H1 (cell line): ENCODE measurements around the gene SLC24A5. TPM values are rescaled to one million over a fixed set of nuclear protein-coding genes. Genes with fewer than 3 reads are reported as not detected.

Source experiments
- CTCF ChIA-PET: fragments of 300-600 bp; sonication (Branson Sonifier 250); formaldehyde crosslinking; loops from one replicate; lab custom pipeline; 2021; ENCODE audit not compliant: partially characterized antibody; lab: Charles Lee
- POLR2A ChIA-PET: fragments of 300-600 bp; sonication (Branson Sonifier 250); formaldehyde crosslinking; loops from one replicate; lab custom pipeline; 2021; ENCODE audit warnings: inconsistent platforms; ENCODE audit not compliant: partially characterized antibody; lab: Charles Lee
- DNase-seq, 2 experiments: peaks; one replicate each; pipeline versions ENCODE4 v3.0.0 to v3.0.0-alpha.2; 2010 to 2022; ENCODE audit warnings: low spot score in 2 of 2, low read depth in 1 of 2, mixed read lengths in 1 of 2
- FAIRE-seq: peaks from 2 replicates; lab custom pipeline; 2011; peaks lifted over from hg19 to GRCh38; lab: Jason Lieb, UNC
- H2AFZ ChIP-seq: 2 replicates; pipeline ENCODE4 v1.8.1; 2012; ENCODE audit warnings: low read length, inconsistent platforms
- H2AK5ac ChIP-seq: 2 replicates; pipeline ENCODE4 v1.6.1; 2013; ENCODE audit warnings: low read depth, low read length
- H2BK120ac ChIP-seq: replicated peaks from 2 replicates; pipeline ENCODE3; 2013; ENCODE audit warnings: low read depth, low read length, inconsistent platforms
- H2BK12ac ChIP-seq: 2 replicates; pipeline ENCODE4 v1.6.1; 2013; ENCODE audit warnings: low read depth, low read length
- H2BK15ac ChIP-seq: 2 replicates; pipeline ENCODE4 v1.6.1; 2013; ENCODE audit warnings: low read length
- H2BK20ac ChIP-seq: 2 replicates; pipeline ENCODE4 v1.6.1; 2013; ENCODE audit warnings: low read length
- H2BK5ac ChIP-seq: 2 replicates; pipeline ENCODE4 v1.6.1; 2013; ENCODE audit warnings: low read depth, low read length
- H3K14ac ChIP-seq: 2 replicates; pipeline ENCODE4 v1.6.1; 2013; ENCODE audit warnings: inconsistent platforms; ENCODE audit not compliant: insufficient read length
- H3K18ac ChIP-seq: 2 replicates; pipeline ENCODE4 v1.6.1; 2013; ENCODE audit warnings: low read length; ENCODE audit errors: extremely low read depth
- H3K23ac ChIP-seq: 2 replicates; pipeline ENCODE4 v1.6.1; 2013; ENCODE audit warnings: inconsistent platforms; ENCODE audit not compliant: insufficient read length
- H3K23me2 ChIP-seq: 2 replicates; pipeline ENCODE4 v1.6.1; 2013; ENCODE audit warnings: low read depth, low read length
- H3K27ac ChIP-seq: 2 replicates; pipeline ENCODE4 v1.6.1; 2011; ENCODE audit warnings: low read depth, low read length, inconsistent platforms
- H3K27me3 ChIP-seq, 4 experiments: replicated peaks in 1 of 4; 1 replicate in 1 of 4; 2 replicates in 3 of 4; pipeline versions ENCODE4 v1.6.1 to v1.8.1; 2011 to 2013; ENCODE audit warnings: low read length in 3 of 4, mild to moderate bottlenecking in 3 of 4, inconsistent platforms in 2 of 4, mixed read lengths in 2 of 4, moderate library complexity in 1 of 4; ENCODE audit not compliant: control insufficient read depth in 3 of 4, insufficient read depth in 3 of 4; ENCODE audit errors: extremely low read depth in 1 of 4
- H3K36me3 ChIP-seq, 4 experiments: 2 replicates each; pipeline versions ENCODE4 v1.6.1 to v1.8.1; 2011 to 2013; ENCODE audit warnings: mild to moderate bottlenecking in 4 of 4, low read length in 3 of 4, moderate library complexity in 2 of 4, control low read depth in 1 of 4, inconsistent platforms in 1 of 4; ENCODE audit not compliant: insufficient read depth in 4 of 4, control insufficient read depth in 2 of 4
- H3K4ac ChIP-seq: replicated peaks from 2 replicates; pipeline ENCODE3; 2013; ENCODE audit warnings: low read length, low read depth, mixed read lengths, inconsistent platforms; ENCODE audit not compliant: insufficient read length
- H3K4me1 ChIP-seq, 4 experiments: replicated peaks in 1 of 4; 1 replicate in 1 of 4; 2 replicates in 3 of 4; pipeline versions ENCODE4 v1.6.1 to v1.8.1; 2011 to 2013; ENCODE audit warnings: low read length in 3 of 4, inconsistent platforms in 2 of 4, mixed read lengths in 1 of 4; ENCODE audit not compliant: insufficient read depth in 4 of 4, control insufficient read depth in 3 of 4
- H3K4me2 ChIP-seq, 2 experiments: 2 replicates each; pipeline versions ENCODE4 v1.6.1 to v1.8.1; 2011 to 2013; ENCODE audit warnings: low read depth in 2 of 2, low read length in 2 of 2, control low read depth in 1 of 2, inconsistent platforms in 1 of 2, mild to moderate bottlenecking in 1 of 2; ENCODE audit not compliant: insufficient read depth in 1 of 2
- H3K4me3 ChIP-seq, 4 experiments: fragments of 200-600, 300-600 bp in 1 of 4; sonication (generic), shearing (Covaris generic), sonication (Bioruptor Twin) in 1 of 4; 2 replicates each; pipeline versions ENCODE4 v1.5.1 to v1.8.1; 2011 to 2016; ENCODE audit warnings: low read length in 4 of 4, low read depth in 3 of 4, control low read depth in 2 of 4, inconsistent platforms in 2 of 4, mild to moderate bottlenecking in 2 of 4, mixed read lengths in 1 of 4, moderate library complexity in 1 of 4; ENCODE audit not compliant: insufficient read depth in 2 of 4; ENCODE audit errors: extremely low read depth in 1 of 4
- H3K56ac ChIP-seq: replicated peaks from 2 replicates; pipeline ENCODE3; 2013; ENCODE audit warnings: low read depth, mild to moderate bottlenecking, mixed read lengths, low read length, inconsistent platforms; ENCODE audit not compliant: insufficient read length
- H3K79me1 ChIP-seq: 2 replicates; pipeline ENCODE4 v1.6.1; 2013; ENCODE audit warnings: low read depth, low read length, control low read depth
- H3K79me2 ChIP-seq, 2 experiments: 2 replicates each; pipeline versions ENCODE4 v1.6.1 to v1.8.1; 2012 to 2013; ENCODE audit warnings: low read length in 2 of 2, mild to moderate bottlenecking in 2 of 2, inconsistent platforms in 1 of 2; ENCODE audit not compliant: insufficient read depth in 2 of 2, control insufficient read depth in 1 of 2
- H3K9ac ChIP-seq, 4 experiments: replicated peaks in 1 of 4; 1 replicate in 1 of 4; 2 replicates in 3 of 4; pipeline versions ENCODE4 v1.6.1 to v1.8.1; 2011 to 2013; ENCODE audit warnings: low read depth in 3 of 4, low read length in 3 of 4, control low read depth in 2 of 4, mild to moderate bottlenecking in 2 of 4, moderate library complexity in 2 of 4, inconsistent platforms in 1 of 4; ENCODE audit errors: extremely low read depth in 1 of 4
- H3K9me3 ChIP-seq, 2 experiments: 2 replicates each; pipeline versions ENCODE4 v1.6.1 to v1.8.1; 2012 to 2013; ENCODE audit warnings: mild to moderate bottlenecking in 2 of 2, moderate library complexity in 2 of 2, control low read depth in 1 of 2, inconsistent platforms in 1 of 2, low read depth in 1 of 2, low read length in 1 of 2, mixed read lengths in 1 of 2; ENCODE audit not compliant: insufficient read depth in 2 of 2
- H4K20me1 ChIP-seq, 2 experiments: replicated peaks in 1 of 2; 2 replicates each; pipeline versions ENCODE3 to v1.8.1; 2011 to 2013; ENCODE audit warnings: inconsistent platforms in 2 of 2, low read length in 2 of 2, mild to moderate bottlenecking in 1 of 2; ENCODE audit not compliant: insufficient read depth in 2 of 2, control insufficient read depth in 1 of 2
- H4K5ac ChIP-seq: 2 replicates; pipeline ENCODE4 v1.6.1; 2013; ENCODE audit warnings: low read length, low read depth, mixed read lengths, inconsistent platforms; ENCODE audit not compliant: insufficient read length
- H4K8ac ChIP-seq: 2 replicates; pipeline ENCODE4 v1.8.0; 2013; ENCODE audit warnings: mild to moderate bottlenecking, moderate library complexity, low read length, inconsistent platforms; ENCODE audit not compliant: insufficient read depth; ENCODE audit errors: extremely low read depth
- H4K91ac ChIP-seq: replicated peaks from 2 replicates; pipeline ENCODE3; 2013; ENCODE audit warnings: low read length, mixed read lengths, inconsistent platforms; ENCODE audit not compliant: insufficient read length
- CBX5 ChIP-seq: fragments of 300-800, 300-1000 bp; sonication (generic); IDR thresholded peaks from 2 replicates; pipeline ENCODE4 v1.7.1; 2016; ENCODE audit warnings: antibody characterized with exemption, low read length, low read depth
- CREB1 ChIP-seq: IDR thresholded peaks from 2 replicates; pipeline ENCODE4 v1.6.1; 2012; ENCODE audit warnings: inconsistent platforms
- JUND ChIP-seq: IDR thresholded peaks from 2 replicates; pipeline ENCODE4 v1.6.1; 2011; ENCODE audit warnings: mild to moderate bottlenecking, improper control_type of control experiment, low read length
- MAFK ChIP-seq: IDR thresholded peaks from 2 replicates; pipeline ENCODE4 v1.6.1; 2012; ENCODE audit warnings: low read depth, mild to moderate bottlenecking, improper control_type of control experiment, low read length
- ZNF274 ChIP-seq: IDR thresholded peaks from 2 replicates; pipeline ENCODE4 v1.7.0; 2012; ENCODE audit warnings: low read length, borderline replicate concordance; ENCODE audit errors: extremely low read depth
- WGBS, 2 experiments: shearing (Covaris generic) in 1 of 2; methylation state at CpG; one replicate each; pipeline versions ENCODE4 v1.1.6 to v1.1.7; 2013 to 2015; ENCODE audit warnings: low lambda C conversion rate in 2 of 2, mixed read lengths in 2 of 2, inconsistent platforms in 1 of 2, low coverage in 1 of 2, missing lambda C conversion rate in 1 of 2; ENCODE audit not compliant: insufficient replicate concordance in 2 of 2, insufficient coverage in 1 of 2, insufficient read length in 1 of 2; ENCODE audit errors: extremely low coverage in 1 of 2, missing lambda C conversion rate in 1 of 2; 5-methylcytosine and 5-hydroxymethylcytosine counted together
- polyA plus RNA-seq, 7 experiments: library from polyadenylated mRNA; depleted of rRNA in 3 of 7; stranded (reverse) in 5 of 7; unstranded in 2 of 7; fragments of >200 nt in 5 of 7; fragments of 200-250 nt in 2 of 7; gene quantifications; 1 replicate in 5 of 7; 2 replicates in 1 of 7; 4 replicates in 1 of 7; pipeline versions ENCODE4 v1.2.1 to v1.2.3, GENCODE V29; 2011 to 2013; ENCODE audit warnings: missing spikeins in 2 of 7, mixed read lengths in 2 of 7
- total RNA-seq: library from RNA; stranded (reverse); fragmentation: NEBNext Ultra II Directional; extraction: Animal tissue kit (Norgen Biotek cat#: 25700); gene quantifications from 2 replicates; pipeline ENCODE4 v1.2.1, GENCODE V29; 2021

SLC24A5 gene
- total and polyA plus RNA-seq, 2 of the 8 experiments (the other 6 are each of a cell fraction or from before 2014, with no cell fraction given) = not detected

DNA sequence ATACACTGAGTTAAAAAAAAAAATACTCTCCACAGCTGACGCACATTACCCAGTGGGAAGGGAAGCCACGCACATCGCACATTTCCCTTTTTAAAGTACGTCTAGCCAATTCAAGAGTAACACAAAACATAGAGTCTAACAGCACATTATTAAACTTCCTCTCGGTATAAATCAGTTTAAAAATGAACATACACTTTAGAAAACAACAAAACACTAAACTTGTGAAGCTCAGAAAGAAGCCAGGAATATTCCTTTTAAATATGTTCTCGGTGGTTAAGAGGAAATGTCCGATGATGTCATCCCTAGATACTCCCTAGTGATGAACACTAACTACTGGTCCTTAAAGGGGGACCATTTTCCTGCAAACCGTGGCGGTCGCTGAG is 56.6 kb downstream of the SLC24A5 start:
- Histone ChIP-seq H4K8ac (peak overlapping the region; percentile 93; the same call in 1 of the 2 replicates), H2BK12ac (no peak overlapping the region), H3K27me3 (no peaks in the 10 kb centered on the region), H2BK5ac (no peak overlapping the region), H2BK20ac (no peak overlapping the region), H3K14ac (no peak overlapping the region), H2AFZ (no peak overlapping the region), H3K27ac (0 out of 2 replicates have a peak overlapping the region, but pooled peaks have one; percentile 54), H4K5ac (no peak overlapping the region), H3K79me2 (peaks cover 9 to 53% of the 10 kb centered on the region in 2 experiments; a peak in 3 of 4 replicates), H3K9ac (peak overlapping the region; percentile 49 to 94 (median 80)), H3K18ac (no peak overlapping the region; the same call in 1 of the 2 replicates), H3K79me1 (peaks cover 2% of the 10 kb centered on the region; the same call in 1 of the 2 replicates), H3K9me3 (no peaks in the 10 kb centered on the region), H3K4me1 (peaks cover 0 to 9% (median 1%) of the 10 kb centered on the region in 4 experiments; a peak in 2 of 7 replicates), H3K23me2 (no peaks in the 10 kb centered on the region), H3K56ac (no peak overlapping the region), H3K4me3 (peak overlapping the region; percentile 76 to 99 (median 86)), H3K23ac (no peak overlapping the region), H3K36me3 (no peaks in the 10 kb centered on the region), H3K4ac (no peak overlapping the region), H2BK120ac (no peak overlapping the region), H2BK15ac (no peak overlapping the region), H4K91ac (no peak overlapping the region), H3K4me2 (peak overlapping the region; percentile 67 to 91), H2AK5ac (0 out of 2 replicates have a peak overlapping the region, but pooled peaks have one; percentile 76), H4K20me1 (no peaks in the 10 kb centered on the region)
- DNase-seq (no peak), FAIRE-seq (no peak)
- 12% methylated on average over 10 of the region's 10 CpGs; no CpG with 5 or more reads in 1 of the 2 experiments for WGBS, 2 experiments
- TF ChIP-seq CREB1 = no peak
- no peak for TF ChIP-seq CBX5
- peak; percentile 79; the same call in 1 of the 2 replicates for TF ChIP-seq JUND
- TF ChIP-seq MAFK = no peak
- TF ChIP-seq ZNF274 = no peak
- CTCF ChIA-PET = interaction anchor here (0.8 kb wide), 1 partner anchor 74 kb away, joined by 3 read pairs; no protein-coding TSS in a partner anchor
- POLR2A ChIA-PET = interaction anchor here (0.6 to 3.1 kb wide), 12 partner anchors 9 to 237 kb away, joined by 3 to 13 read pairs (median 4); no protein-coding TSS in a partner anchor
